HG03135 (cell line): Measurements from ENCODE around the gene ESYT1.
"Not testable (repeated sequence)": the region's sequence is repeated elsewhere in the genome, so short reads cannot be mapped to it uniquely, and the experiment has no call there.

ENCODE experiments used
- ATAC-seq: cut with Tn5 transposase; IDR thresholded peaks from one replicate; pipeline ENCODE4 v1.9.1; 2021; ENCODE audit warnings: mild to moderate bottlenecking, moderate library complexity; ENCODE audit not compliant: unreplicated experiment

Gene ESYT1

DNA sequence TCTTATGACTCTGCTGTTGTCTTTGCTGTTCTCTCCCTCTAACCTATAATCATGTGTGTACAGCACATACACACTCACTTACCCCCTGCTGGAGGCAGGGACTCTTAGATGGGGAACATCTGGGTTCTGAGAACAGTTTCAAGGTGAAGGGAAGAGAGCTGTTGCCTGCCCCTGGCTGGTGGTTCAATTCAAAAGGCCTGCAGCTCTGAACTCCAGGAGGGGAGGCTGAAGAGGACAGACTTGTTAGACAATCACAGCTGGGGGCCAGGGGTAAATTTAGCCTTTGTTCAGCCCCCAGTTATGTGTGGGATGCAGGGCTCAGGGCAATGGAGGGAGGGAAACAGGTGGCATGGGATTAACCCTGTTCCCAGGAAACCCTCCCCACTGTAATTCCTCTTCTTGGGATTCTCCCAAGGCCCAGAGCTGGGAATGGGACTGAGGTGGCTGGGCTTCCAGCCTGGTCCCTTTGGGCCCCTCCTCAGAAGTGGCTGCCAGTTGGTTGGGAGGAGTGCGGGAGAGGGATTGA is 26.2 kb downstream of the ESYT1 start:
- no peak for ATAC-seq

DNA sequence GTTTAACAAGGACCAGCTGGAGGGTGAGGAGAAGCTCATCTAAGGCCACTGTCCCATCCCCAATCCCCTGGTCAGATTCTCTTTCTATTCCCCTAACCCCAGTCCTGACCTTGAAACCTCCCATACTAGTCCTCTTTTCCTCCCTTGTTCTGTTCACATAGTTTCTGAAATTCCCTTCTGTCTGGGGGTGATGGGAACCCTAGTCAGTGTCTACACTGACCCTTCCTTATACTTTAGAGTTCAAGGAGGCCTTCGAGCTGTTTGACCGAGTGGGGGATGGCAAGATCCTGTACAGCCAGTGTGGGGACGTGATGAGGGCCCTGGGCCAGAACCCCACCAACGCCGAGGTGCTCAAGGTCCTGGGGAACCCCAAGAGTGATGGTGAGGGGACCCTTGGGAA is 26.8 kb downstream of the ESYT1 start:
- no peak for ATAC-seq

DNA sequence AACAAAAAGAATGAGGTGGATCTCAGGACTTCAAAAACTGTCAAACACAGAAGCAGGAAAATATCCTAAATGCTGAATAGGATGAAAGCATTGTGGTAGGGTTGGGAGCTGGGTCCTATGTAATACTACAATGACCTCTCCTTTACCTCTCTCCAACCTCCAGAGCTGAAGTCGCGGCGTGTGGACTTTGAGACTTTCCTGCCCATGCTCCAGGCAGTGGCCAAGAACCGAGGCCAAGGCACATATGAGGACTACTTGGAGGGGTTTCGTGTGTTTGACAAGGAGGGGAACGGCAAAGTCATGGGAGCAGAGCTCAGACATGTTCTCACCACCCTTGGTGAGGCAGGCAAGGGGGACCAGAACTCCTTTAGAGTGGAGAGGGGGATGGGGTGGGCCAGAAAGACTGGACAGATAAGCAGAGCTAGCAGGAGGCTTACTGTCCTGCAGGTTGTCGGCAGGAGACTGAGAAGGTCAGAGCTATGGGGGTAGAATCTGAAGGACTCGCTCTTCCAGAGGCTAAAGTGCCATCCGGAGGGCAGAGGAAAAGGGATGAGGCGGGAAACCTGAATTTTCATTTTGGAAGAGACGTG is 27.3 kb downstream of the ESYT1 start:
- ATAC-seq = no peak

DNA sequence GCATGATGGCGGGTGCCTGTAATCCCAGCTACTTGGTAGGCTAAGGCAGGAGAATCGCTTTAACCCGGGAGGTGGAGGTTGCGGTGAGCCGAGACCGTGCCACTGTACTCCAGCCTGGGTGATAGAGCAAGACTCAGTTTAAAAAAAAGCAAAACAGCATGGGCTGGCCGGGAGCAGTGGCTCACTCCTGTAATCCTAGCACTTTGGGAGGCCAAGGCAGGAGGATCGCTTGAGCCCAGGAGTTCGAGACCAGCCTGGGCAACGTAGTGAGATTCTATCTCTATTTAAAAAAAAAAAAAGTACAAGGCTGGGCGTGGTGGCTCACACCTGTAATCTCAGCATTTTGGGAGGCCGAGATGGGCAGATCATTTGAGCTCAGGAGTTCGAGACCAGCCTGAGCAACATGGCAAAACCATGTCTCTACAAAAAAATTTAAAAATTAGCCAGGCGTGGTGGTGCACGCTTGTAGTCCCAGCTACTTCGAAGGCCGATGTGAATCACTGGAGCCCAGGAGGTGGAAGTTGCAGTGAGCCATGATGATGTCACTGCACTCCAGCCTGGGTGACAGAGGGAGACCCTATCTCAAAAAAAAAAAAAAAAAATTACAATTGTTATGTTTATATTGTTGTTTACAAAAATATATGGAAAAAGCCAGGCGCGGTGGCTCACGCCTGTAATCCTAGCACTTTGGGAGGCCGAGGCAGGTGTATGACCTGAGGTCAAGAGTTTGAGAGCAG is 28.6 kb downstream of the ESYT1 start:
- ATAC-seq = not testable (repeated sequence)

DNA sequence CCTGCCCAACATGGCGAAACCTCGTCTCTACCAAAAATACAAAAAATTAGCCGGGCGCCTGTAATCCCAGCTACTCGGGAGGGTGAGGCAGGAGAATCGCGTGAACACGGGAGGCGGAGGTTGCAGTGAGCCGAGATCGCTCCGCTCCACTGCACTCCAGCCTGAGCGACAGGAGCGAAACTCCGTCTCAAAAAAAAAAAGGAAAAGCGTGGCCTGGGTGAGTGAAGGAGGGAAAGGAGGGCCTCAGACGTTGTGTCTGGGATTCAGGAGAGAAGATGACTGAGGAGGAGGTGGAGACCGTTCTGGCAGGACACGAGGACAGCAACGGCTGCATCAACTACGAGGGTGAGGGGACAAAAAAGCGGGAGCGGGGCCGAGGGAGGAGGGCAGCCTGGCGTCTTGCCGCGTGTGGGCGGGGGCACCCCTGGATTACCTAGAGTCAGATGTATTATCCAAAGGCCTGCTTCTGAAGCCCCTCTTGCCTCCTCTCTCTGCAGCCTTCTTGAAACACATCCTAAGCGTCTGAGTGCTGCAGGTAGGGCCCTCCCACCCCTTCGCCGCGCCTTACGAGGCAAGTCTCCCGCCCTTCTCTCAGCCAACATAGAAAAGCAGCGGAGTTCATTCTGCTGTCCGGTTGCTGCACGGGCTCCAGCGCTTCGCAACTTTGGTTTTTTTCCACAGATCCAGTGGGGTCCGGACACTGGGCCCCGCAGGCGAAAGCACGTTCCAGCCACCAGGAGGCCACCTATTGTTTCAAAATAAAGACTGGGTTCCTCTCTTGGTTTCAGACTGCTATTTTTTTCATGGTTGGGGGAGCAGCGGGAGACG is 29.3 kb downstream of the ESYT1 start:
- ATAC-seq = peak; percentile 27

DNA sequence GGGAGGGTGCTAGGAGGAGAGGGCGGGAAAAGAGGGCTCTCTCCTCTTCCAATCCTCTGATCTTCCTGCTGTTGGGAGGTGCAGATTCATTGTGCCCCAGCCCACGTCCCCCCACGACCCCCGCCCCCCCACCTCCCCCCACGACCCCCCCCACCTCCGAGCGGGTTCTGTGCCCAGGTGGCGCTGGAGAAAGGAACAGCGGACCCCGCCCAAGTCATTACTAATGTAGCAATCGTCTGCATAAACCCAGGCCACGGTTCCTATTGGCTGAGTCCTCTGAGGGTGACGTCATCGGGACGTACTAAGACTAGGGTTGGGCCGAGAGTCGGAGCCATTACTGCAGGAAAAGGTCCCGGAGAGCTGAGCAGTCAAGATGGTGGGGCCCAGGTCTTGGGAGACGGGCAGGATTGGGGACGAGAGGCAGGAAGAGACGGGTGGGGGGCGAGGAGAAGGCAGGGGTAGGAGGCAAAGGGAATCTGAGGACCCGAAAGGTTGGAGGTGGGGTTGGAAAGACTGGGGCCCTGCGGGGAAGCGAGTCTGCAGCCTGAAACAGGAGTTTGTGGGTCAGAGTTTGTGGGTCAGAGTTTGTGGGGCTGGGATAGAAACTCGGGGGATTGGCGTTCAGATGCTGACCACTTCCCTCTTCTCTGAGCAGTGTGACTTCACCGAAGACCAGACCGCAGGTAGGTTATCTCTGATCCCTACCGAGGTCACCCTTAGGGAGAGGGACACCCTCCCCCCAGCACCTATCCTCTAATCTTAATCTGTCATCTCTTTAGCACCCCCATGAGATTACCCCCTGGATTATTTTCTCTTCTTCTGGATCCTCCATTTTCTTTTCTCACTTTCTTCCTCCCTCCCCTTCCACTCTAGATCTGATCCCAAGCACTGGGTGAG is 30.2 kb downstream of the ESYT1 start, which contains the start of gene MYL6:
Gene MYL6, plus strand, starts transcription at position 331 of the 897 bp plus-strand sequence. Its CDS starts 43 bp downstream, at position 374.
- ATAC-seq = peak; percentile 81

DNA sequence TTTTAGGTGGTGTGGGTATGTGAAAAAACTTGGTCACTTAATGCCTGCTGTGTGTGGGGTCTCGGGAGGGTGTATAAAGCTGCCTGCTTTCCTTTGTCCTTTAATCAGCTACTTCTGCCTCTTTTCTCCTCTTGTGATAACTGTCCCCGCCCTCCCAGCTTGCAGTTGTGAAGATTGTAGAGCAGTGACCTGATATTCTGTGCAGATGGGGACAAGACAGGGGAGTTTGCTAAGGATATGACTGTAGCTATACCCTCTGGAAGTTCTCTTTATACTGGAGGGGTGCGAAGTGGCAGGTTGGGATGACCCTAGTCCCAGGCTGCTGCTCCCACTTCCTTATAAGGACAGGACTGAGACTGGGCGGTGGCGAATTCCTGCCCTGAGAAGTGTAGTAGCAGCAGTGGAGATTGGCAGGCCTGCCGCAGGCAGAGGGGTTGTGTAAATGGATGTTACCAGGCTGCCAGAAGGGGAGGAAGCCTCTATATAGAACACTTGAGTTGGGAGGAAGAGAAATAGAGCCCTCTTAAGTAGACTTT is 30.9 kb downstream of the ESYT1 start:
- no peak for ATAC-seq

DNA sequence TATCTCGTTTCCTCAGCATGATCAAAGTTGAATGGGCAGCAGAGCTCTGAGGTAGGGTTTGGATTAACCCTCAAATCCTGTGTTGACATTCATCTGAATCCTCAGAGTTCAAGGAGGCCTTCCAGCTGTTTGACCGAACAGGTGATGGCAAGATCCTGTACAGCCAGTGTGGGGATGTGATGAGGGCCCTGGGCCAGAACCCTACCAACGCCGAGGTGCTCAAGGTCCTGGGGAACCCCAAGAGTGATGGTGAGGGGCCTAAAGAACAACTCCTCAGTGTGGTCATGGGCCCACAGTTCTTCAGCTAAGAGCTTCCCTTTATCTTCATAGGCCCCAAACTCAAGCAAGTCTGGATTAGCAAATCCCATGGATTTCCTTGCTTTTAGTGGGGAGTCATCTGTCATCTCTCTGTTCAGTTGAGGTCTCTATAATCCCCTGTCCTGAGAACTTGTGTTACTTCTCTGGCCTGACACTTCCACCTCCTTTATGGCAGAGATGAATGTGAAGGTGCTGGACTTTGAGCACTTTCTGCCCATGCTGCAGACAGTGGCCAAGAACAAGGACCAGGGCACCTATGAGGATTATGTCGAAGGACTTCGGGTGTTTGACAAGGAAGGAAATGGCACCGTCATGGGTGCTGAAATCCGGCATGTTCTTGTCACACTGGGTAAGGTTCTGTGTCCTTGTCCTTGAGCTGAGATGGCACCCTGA is 31.6 kb downstream of the ESYT1 start:
- no peak for ATAC-seq

DNA sequence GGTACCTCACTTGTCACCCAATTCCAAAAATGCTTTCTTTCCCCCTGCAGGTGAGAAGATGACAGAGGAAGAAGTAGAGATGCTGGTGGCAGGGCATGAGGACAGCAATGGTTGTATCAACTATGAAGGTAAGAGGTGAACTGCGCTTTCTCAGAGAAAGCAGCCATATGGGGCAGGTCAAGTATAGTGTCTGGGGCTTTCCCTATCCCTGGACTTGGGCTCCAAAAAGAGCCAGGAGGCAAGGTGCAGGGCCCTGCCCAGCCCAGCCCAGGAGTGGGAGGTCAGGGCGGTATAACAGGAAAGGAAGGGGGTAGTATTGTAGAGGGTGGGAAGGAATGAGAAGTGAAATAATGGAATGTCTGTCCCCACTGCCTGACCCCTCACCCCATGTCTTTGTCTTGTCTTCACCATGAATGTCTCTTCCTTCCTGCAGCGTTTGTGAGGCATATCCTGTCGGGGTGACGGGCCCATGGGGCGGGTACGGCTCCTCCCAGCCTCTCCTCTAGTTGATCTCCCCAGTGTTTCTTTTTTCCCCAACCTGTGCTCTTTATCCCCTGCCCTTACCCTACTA is 32.2 kb downstream of the ESYT1 start:
- ATAC-seq = no peak

DNA sequence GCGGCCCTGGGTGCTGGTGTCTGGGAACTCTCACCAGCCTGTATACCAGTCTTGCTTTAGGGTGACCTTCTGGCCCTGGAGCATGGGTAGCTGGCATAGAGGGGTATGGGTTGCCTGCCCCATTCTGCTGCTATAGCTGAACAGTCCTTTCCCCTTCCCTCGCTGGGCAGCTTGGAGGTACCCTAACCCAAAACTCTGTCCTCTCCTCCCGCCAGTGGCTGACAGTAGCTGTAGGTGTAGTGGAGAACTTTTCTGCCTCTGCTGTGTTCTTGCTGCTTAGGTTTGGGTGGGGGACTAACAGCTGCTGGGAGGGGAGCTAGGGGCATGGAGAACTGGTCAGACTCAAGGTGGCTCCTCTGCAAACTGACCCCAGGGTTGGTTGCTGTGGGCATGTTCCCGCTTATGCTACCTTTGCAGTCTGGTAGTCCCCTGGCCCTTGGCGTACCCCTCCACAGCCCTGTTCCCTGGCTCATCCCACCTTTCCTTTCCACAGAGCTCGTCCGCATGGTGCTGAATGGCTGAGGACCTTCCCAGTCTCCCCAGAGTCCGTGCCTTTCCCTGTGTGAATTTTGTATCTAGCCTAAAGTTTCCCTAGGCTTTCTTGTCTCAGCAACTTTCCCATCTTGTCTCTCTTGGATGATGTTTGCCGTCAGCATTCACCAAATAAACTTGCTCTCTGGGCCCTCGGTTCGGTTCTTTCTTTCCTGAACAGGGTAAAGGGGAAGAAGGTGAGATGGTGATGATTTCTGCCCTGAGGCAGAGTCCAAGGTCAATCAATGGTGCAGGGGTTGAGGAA is 33.0 kb downstream of the ESYT1 start:
- no peak for ATAC-seq

DNA sequence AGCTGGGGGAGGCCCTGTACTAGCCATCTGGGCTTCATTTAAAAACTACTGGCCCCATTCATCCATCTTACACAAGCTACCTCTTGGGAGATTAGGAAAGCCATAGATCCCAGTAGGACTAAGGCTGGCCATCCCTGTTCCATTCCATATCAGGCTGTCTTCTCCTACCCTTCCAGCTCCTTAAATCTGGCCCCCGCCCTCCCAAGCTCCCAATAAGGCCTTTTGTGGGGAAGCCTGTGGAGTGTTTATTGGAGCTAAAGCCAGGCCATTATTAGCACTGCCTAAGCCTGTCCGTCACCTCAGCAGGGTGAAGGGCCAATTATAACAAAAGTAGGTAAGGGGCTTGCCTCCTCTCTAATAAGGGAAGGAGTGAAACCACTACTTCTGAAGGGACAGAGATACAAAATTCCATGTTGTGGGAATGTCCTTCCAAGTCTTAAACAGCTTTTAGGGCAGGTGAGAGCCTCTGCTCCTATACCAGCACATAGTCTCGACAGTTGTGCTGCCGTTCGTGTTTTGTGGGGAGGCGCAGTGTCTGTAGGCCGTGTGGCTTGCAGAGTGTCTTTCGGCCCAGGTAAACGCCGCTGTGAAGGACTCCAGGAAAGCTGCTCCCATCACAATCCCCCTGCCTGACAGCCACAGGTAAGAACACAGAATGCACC is 33.8 kb downstream of the ESYT1 start:
- ATAC-seq = no peak

DNA sequence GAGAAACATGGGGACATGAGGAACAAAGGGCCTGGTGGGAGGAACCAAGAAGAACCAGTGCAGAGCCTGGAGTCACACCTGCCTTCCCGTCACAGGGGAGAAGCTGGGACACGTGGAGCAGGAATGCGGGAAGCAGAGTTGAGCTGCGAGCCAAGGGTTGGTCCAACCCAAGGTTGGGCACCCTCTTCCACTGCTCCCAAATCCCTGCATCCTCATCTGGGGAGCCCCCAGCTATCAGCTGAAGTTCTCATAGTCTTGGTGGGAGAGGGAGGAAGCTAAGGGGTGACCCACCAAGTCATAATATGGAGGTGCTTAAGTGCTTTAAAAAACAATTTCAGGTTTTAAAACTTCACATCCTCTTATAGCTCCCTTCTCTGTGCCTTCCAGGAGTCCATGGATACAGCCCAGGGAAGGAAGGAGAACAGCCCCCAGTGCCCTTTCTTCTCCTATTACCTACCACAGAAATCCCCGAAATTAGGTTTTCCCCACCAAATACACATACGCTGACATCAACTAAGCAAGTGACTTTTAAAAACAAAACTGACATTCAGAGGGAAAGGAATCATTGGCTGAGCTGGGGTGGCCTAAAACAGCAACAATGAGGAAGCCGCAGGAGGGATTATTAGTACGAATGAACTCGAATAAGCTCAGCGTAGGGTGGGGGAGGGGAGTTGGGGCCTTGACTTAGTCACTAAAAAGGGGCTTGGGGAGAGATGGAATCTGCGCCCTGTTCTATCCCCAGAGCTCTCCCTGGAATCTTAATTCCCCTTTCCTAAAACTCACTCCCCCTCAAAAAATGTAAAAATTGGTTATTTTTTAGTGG is 34.6 kb downstream of the ESYT1 start:
- no peak for ATAC-seq

DNA sequence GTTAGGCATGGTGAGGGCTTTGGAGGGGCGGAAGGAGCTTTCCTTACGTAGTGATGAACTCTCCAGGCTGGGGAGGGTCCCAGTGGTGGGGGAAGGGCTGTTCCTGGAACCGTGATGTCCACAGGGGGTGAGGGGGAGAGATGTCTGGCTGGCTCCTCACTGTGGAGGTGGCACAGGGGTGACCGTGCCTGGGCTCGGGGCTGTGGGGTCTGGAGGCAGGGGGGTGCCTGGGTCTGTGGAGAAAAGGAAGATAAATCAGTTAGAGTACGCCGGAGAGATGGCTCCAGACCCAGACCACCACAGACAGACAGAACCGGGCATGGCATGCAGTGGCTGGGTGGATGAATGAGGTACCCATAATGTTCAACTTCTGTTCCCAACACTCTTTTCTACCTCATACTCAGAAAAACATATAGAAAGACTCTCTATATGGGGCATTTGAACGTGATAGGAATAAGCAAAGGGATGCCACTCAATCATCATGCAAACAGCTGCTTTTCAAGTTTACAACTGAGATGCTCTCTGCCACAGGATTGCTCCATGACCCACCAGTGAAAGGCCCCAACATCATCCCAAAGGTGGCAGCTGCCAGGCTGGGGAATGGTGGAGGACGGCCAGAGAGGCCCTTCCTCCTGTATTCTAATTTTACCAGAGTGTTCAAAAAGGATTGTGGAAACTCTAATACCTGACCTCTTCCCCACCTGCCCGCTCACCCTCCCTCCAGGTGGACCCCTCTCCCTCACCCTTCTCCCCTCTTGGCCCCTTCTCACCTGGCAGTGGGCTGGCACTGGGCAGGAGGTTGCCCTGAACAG is 35.7 kb downstream of the ESYT1 start:
- no peak for ATAC-seq

DNA sequence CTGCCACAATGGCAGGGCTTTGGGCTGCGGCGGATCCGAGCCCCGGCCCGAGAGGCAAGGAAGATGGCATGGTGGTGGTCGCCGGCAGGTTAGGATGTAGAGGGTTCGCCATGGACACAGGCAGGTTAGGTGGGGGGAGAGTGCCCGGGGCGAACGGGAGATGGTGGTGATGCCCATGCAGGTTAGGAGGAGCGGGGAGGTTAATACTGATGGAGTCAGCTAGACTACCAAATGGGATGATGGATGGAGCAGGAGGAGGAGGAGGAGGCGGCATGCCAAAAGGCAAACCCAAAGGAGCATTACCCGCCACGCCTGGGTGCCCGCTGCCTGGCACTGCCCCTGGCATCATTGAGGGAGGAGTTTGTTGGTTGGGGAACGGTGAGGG is 36.3 kb downstream of the ESYT1 start:
- ATAC-seq = no peak

DNA sequence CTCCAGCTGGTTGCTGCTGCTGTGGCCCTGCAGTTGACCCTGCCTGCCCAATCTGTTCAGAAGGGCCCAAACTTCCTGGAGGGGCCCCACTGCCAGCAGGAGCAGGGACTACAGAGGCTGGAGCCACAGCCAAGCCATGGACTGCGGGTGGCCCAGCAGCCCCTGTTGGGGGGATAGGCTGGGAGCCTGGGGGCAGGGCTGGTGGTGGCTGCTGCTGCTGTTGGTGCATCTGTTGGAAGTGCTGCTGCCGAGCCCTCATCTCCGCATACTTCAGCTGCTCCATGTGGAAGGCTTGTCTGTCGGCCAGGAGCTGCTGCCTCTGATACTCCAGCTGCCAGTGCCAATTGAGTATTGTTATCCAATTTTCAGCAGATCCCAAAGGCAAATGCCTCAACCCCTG is 37.3 kb downstream of the ESYT1 start:
- no peak for ATAC-seq

DNA sequence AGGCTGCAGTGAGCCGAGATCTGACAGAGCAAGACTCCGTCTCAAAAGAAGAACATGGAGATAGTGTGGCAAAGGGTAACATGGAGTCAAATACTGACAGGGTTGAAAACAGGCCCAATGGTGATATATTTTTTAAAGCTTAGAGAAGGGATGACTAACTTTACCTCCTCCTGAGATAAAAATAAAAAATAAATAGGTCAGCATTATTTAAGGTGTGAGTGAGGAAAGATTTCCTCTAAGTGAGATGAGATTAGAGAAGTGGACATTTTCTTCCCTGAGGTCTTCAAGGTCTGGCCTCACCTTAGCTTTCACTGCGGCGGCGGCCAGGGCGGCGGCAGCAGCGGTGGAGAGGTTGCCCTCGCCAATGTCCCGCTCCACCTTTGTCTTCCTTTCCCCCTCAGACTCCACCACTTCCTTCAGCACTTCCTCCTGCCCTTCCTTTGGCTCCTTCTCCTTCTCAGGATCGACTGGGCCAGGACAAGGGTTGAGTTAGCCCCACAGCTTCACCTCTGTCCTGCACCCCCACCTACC is 41.2 kb downstream of the ESYT1 start:
- ATAC-seq = no peak
